K562 (cell line): ENCODE data around the gene HDAC5. TPM values are rescaled to one million over a fixed set of nuclear protein-coding genes. Genes with fewer than 3 reads are reported as not detected.
A peak's percentile ranks its signal among the peaks of the same experiment; 100 is the strongest.

Experiments used
- ARID1B ChIP-seq: fragments of 450-650 bp; IDR thresholded peaks from 2 replicates; pipeline ENCODE4 v1.6.1; 2016; ENCODE audit warnings: antibody characterized with exemption, mild to moderate bottlenecking, inconsistent platforms
- CBFA2T2 ChIP-seq: fragments of 450-650 bp; conservative IDR thresholded peaks from 2 replicates; pipeline ENCODE4 v1.6.1; 2017; ENCODE audit warnings: mild to moderate bottlenecking
- CXXC5 ChIP-seq: fragments of 250-450 bp; sonication (Bioruptor Pico); IDR thresholded peaks from 2 replicates; pipeline ENCODE4 v1.8.0; 2022; ENCODE audit warnings: inconsistent platforms, mild to moderate bottlenecking, moderate library complexity
- EGR1 ChIP-seq: fragments of 450-650 bp; conservative IDR thresholded peaks from 2 replicates; pipeline ENCODE4 v1.6.1; 2017; ENCODE audit warnings: mild to moderate bottlenecking
- FOS ChIP-seq: IDR thresholded peaks from 3 replicates; pipeline ENCODE4 v1.6.1; 2011; ENCODE audit not compliant: insufficient read length; ENCODE audit errors: extremely low read depth
- GTF2F1 ChIP-seq: IDR thresholded peaks from 2 replicates; pipeline ENCODE4 v1.6.1; 2011; ENCODE audit warnings: low read depth, low read length, improper control_type of control experiment
- JUN ChIP-seq, 2 experiments: sonication (generic) in 1 of 2; formaldehyde crosslinking in 1 of 2; IDR thresholded peaks; 2 replicates each; pipeline versions ENCODE4 v1.6.1 to v1.8.0; 2012 to 2022; ENCODE audit warnings: borderline replicate concordance in 2 of 2, mild to moderate bottlenecking in 2 of 2, improper control_type of control experiment in 1 of 2, low read depth in 1 of 2, low read length in 1 of 2, missing genetic modification reagents in 1 of 2
- LEF1 ChIP-seq: fragments of 450-650 bp; IDR thresholded peaks from 2 replicates; pipeline ENCODE4 v1.6.1; 2016; ENCODE audit warnings: mild to moderate bottlenecking
- MTA3 ChIP-seq: fragments of 450-650 bp; formaldehyde crosslinking; IDR thresholded peaks from 2 replicates; pipeline ENCODE4 v1.6.1; 2017; ENCODE audit warnings: mild to moderate bottlenecking, borderline replicate concordance
- NEUROD1 ChIP-seq: fragments of 150-350 bp; IDR thresholded peaks from 2 replicates; pipeline ENCODE4 v1.6.1; 2014; ENCODE audit warnings: borderline replicate concordance, low read length, low read depth; ENCODE audit not compliant: partially characterized antibody
- PHTF2 ChIP-seq: fragments of 250-450 bp; sonication (Bioruptor Pico); IDR thresholded peaks from 2 replicates; pipeline ENCODE4 v1.5.0; 2021; ENCODE audit warnings: mild to moderate bottlenecking
- PML ChIP-seq: IDR thresholded peaks from 2 replicates; pipeline ENCODE4 v1.6.1; 2012; ENCODE audit warnings: low read length, inconsistent platforms
- POLR2G ChIP-seq: fragments of 200-400 bp; formaldehyde crosslinking; IDR thresholded peaks from 2 replicates; pipeline ENCODE4 v1.6.1; 2017; ENCODE audit warnings: low read depth, mild to moderate bottlenecking, antibody characterized with exemption, low read length, moderate library complexity
- SP1 ChIP-seq: sonication (generic); formaldehyde crosslinking; IDR thresholded peaks from 2 replicates; pipeline ENCODE4 v1.8.1; 2022; ENCODE audit warnings: mild to moderate bottlenecking, missing genetic modification reagents
- ZEB2 ChIP-seq: fragments of 450-650 bp; IDR thresholded peaks from 2 replicates; pipeline ENCODE4 v1.6.1; 2016
- ZNF143 ChIP-seq: sonication (generic); formaldehyde crosslinking; IDR thresholded peaks from 2 replicates; pipeline ENCODE4 v1.9.0; 2022; ENCODE audit warnings: mild to moderate bottlenecking, missing genetic modification reagents
- ZNF316 ChIP-seq: fragments of 450-650 bp; IDR thresholded peaks from 2 replicates; pipeline ENCODE4 v1.6.1; 2016
- ZNF384 ChIP-seq: IDR thresholded peaks from 2 replicates; pipeline ENCODE4 v1.6.1; 2012; ENCODE audit warnings: low read depth, low read length, improper control_type of control experiment
- ZNF41 ChIP-seq: fragments of 250-450 bp; sonication (Bioruptor Pico); conservative IDR thresholded peaks from 2 replicates; pipeline ENCODE4 v1.4.0; 2020; ENCODE audit warnings: mild to moderate bottlenecking
- ZNF695 ChIP-seq: fragments of 450-650 bp; formaldehyde crosslinking; IDR thresholded peaks from 2 replicates; pipeline ENCODE4 v1.4.0; 2020; ENCODE audit warnings: mild to moderate bottlenecking, moderate library complexity
- polyA plus RNA-seq, 8 experiments: library from polyadenylated mRNA; depleted of rRNA in 4 of 8; stranded (reverse) in 5 of 8; unstranded in 3 of 8; fragments of >200 nt; fragmentation: Nextera tagmentation in 2 of 8; fragmentation: Illumina TruSeq in 1 of 8; extraction: Ambion mirVana in 2 of 8; extraction: Trizol in 1 of 8; gene quantifications; 2 replicates each; pipeline versions ENCODE4 v1.2.1 to v1.2.3, GENCODE V29; 2011 to 2014; ENCODE audit warnings: inconsistent platforms in 1 of 8, missing spikeins in 1 of 8
- total RNA-seq, 7 experiments: library from RNA; depleted of rRNA in 6 of 7; stranded (reverse); fragments of >200 nt in 6 of 7; fragmentation: Illumina TruSeq in 2 of 7; extraction: Trizol in 2 of 7; gene quantifications; 2 replicates each; pipeline versions ENCODE4 v1.2.1 to v1.2.3, GENCODE V29; 2011 to 2021; ENCODE audit warnings: low replicate concordance in 1 of 7
- TF ChIP-seq, protein P1 (sequence below): fragments of 450-650 bp; IDR thresholded peaks from 2 replicates; pipeline ENCODE4 v1.6.1; 2016; ENCODE audit warnings: low read depth

Gene HDAC5
- total and polyA plus RNA-seq, 9 of the 15 experiments (the other 6 are each of a cell fraction or from before 2014, with no cell fraction given) = 0.45 to 26.2 (median 16.4) TPM

DNA sequence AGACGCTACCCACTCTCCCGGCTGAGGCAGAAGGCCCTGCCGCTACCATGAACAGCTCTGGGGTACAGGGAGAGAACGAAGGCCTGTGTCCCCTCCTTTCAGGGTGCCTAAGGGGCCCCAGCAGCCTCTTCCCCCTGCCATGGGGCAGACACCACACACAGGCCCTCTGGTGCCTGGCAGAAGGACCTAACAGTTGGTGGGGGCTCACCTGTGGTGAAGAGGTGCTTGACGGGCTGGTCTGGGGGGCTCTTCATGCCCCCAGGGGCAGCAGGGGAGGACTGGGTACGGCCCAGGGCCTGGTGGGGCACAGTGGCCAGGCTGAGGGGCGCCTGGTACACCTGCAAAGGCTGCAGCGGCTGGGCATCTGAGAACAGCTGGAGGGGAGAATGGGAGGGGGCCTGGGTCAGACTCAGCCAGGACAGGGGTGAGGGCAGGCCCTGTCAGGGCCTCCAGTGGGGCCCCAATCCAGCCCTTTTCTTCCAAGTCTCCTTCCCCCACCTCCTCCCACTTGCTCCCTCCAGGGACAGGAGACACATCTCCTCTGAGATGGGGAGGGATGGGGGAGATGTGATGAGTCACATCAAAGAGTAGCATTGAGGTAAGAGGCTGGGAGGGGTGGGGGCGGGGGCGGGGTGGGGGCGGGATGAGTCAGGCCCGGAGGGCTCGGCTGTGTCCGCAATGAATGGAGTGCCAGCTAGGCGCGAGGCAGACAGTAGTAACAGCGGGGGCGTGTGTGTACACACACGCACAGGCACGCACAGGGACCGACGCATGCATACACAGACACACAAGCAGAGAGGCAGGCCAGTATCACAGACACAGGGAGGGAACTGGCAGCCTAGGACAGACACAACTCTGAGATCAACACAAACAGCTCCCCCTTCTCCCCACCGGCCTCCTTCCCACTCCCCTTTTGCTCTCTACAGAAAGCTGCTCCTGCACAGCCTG lies 36.8 kb downstream of the HDAC5 start (continued):
- TF ChIP-seq, protein P1, sequence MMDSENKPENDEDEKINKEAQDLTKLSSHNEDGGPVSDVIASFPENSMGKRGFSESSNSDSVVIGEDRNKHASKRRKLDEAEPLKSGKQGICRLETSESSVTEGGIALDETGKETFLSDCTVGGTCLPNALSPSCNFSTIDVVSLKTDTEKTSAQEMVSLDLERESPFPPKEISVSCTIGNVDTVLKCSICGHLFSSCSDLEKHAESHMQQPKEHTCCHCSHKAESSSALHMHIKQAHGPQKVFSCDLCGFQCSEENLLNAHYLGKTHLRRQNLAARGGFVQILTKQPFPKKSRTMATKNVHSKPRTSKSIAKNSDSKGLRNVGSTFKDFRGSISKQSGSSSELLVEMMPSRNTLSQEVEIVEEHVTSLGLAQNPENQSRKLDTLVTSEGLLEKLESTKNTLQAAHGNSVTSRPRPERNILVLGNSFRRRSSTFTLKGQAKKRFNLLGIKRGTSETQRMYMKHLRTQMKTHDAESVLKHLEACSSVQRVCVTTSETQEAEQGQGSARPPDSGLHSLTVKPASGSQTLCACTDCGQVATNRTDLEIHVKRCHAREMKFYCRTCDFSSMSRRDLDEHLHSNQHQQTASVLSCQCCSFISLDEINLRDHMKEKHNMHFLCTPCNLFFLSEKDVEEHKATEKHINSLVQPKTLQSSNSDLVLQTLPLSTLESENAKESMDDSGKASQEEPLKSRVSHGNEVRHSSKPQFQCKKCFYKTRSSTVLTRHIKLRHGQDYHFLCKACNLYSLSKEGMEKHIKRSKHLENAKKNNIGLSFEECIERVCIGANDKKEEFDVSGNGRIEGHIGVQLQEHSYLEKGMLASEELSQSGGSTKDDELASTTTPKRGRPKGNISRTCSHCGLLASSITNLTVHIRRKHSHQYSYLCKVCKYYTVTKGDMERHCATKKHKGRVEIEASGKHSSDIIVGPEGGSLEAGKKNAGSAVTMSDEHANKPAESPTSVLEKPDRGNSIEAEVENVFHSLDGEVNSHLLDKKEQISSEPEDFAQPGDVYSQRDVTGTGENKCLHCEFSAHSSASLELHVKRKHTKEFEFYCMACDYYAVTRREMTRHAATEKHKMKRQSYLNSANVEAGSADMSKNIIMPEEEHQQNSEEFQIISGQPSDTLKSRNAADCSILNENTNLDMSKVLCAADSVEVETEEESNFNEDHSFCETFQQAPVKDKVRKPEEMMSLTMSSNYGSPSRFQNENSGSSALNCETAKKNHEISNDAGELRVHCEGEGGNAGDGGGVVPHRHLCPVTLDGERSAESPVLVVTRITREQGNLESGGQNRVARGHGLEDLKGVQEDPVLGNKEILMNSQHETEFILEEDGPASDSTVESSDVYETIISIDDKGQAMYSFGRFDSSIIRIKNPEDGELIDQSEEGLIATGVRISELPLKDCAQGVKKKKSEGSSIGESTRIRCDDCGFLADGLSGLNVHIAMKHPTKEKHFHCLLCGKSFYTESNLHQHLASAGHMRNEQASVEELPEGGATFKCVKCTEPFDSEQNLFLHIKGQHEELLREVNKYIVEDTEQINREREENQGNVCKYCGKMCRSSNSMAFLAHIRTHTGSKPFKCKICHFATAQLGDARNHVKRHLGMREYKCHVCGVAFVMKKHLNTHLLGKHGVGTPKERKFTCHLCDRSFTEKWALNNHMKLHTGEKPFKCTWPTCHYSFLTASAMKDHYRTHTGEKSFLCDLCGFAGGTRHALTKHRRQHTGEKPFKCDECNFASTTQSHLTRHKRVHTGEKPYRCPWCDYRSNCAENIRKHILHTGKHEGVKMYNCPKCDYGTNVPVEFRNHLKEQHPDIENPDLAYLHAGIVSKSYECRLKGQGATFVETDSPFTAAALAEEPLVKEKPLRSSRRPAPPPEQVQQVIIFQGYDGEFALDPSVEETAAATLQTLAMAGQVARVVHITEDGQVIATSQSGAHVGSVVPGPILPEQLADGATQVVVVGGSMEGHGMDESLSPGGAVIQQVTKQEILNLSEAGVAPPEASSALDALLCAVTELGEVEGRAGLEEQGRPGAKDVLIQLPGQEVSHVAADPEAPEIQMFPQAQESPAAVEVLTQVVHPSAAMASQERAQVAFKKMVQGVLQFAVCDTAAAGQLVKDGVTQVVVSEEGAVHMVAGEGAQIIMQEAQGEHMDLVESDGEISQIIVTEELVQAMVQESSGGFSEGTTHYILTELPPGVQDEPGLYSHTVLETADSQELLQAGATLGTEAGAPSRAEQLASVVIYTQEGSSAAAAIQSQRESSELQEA = no peak
- TF ChIP-seq CBFA2T2 (no peak), JUN (IDR thresholded peaks at IDR 0.05; ENCODE audit: borderline replicate concordance, low read depth, low read length) (peak; percentile 46; the same call in 1 of the 2 replicates), JUN (CRISPR knock-in tag; IDR thresholded peaks at IDR 0.05; ENCODE audit: borderline replicate concordance) (no peak), CXXC5 (CRISPR knock-in tag) (peak; percentile 42), ZNF143 (no peak), ARID1B (peak; percentile 36; the same call in 1 of the 2 replicates), POLR2G (peak; percentile 57), SP1 (CRISPR knock-in tag) (no peak; the same call in 1 of the 2 replicates), LEF1 (0 out of 2 replicates have a peak, but pooled peaks have one; percentile 38), MTA3 (no peak), PML (no peak), GTF2F1 (no peak), NEUROD1 (peak; percentile 73), ZNF384 (no peak), PHTF2 (CRISPR knock-in tag) (no peak), ZNF695 (CRISPR knock-in tag) (no peak), FOS (peak; percentile 43), ZNF316 (0 out of 2 replicates have a peak, but pooled peaks have one; percentile 10), ZNF41 (CRISPR knock-in tag) (no peak), ZEB2 (no peak), EGR1 (peak; percentile 98)
